GM18907 (cell line): ENCODE data around the gene PITPNM2.

Source experiments
- ATAC-seq: cut with Tn5 transposase; IDR thresholded peaks from one replicate; pipeline ENCODE4 v1.9.1; 2021; ENCODE audit warnings: mild to moderate bottlenecking, moderate library complexity; ENCODE audit not compliant: unreplicated experiment

The PITPNM2 gene

GRCh38 chr12:123145211-123145610 lies 5.7 kb downstream of the PITPNM2 start:
- no peak for ATAC-seq

GRCh38 chr12:123143736-123144461 lies 7.0 kb downstream of the PITPNM2 start:
- ATAC-seq, result no peak

DNA sequence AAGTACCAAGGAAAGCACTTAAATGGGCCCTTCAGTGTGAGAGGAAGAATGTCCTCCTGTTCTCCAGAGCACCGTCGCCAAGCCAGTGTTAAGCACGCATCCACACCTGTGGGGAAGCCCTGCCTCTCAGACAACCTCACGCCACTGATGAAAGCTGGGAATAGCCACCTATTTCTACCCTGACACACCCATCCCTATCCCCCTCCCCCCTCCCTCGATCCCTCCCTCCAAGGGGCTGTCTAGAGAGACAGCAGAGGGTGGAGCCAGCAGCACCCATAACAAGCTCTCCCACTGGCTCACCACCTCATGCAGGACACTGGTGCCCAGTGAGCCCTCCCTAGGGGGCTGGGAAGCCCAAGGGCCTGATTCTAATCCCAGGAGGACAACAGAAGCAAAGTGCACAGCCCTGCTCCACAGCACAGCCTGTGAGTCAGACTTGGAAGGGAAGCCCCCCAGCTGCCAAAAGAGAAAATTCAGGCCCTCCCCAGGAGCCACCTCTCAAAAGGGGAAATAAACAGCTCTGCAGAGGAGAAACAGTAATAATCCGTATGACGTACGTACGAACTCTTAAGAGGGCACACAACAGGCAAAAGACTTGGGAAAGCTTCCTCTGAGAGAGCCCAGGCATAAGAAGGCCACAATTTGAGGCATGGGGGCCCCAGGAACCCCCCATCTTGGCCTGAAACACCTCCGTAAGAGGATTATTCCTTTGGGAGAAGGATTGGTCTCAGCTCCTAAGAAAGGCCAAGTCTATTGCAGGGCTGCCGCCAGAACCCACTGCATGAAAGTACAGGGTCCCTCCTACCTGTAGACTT lies 7.8 kb downstream of the PITPNM2 start:
- no peak for ATAC-seq

- no peak for ATAC-seq
These were observed 8.4 kb downstream of the PITPNM2 start for GRCh38 chr12:123142518-123142840.

- ATAC-seq, result no peak
These were observed 9.0 kb downstream of the PITPNM2 start for GRCh38 chr12:123141615-123142517.

DNA sequence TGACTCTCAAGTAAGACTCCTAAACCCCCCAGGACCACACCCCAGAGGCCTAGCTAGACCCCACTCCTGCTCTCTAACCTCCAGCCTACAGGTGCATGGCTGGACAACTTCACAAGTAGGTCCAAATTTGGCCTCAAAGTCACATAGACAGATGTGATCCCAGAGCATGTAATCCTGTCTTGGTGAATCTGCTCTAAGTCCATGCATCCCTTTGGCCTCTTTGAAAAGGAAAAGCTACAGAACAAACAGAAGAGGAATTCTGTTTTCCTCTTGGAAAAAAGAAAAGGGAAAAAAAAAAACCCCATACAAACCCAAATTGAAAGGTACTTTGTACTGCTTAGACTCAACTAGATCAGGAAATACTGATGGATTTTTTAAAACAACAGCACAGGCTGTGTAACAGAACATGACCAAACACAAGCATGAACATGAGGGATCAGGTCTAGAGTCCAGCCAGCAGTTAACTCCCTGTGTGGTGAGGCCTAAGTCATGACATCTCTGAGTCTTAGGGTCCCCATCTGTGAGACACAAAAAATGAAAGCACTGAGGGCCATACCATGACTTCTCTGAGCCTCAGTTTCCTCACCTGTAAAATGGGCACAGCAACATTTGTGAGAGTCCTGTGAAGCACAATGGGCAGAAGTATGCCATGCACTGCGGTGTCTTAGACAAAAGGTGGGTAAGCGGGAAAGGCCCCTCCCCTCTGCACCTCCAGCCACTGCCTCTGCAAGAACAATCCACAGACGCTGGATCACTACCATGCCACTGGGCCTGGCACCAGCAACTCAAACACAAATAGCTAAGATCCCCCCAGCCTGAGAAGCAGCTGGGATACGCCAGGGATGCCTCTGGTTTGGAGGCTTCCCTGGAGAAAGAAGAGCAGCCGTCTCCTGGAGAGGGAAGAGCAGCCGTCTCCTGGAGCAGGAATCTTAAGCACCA lies 9.9 kb downstream of the PITPNM2 start:
- ATAC-seq, result no peak

GRCh38 chr12:123139926-123140675 lies 10.8 kb downstream of the PITPNM2 start:
- ATAC-seq, result no peak

DNA sequence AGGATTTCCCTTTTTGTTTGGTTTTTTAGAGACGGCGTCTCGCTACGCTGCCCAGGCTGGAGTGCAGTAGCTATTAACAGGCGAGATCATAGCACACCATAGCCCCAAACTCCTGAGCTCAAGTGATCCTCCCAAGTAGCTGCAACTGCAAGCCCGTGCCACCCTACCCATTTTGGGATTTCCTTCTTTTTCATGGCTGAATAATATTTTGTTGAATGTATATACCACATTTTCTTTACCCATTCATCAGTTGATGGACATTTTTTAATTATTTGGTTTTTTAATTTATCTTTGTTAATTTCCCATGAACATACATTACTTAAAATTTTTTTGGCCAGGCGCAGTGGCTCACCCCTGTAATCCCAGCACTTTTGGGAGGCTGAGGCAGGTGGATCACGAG lies 15.2 kb downstream of the PITPNM2 start:
- no peak for ATAC-seq

- no peak for ATAC-seq
These were observed 16.1 kb downstream of the PITPNM2 start for GRCh38 chr12:123134826-123135225.

- ATAC-seq, result no peak
These were observed 16.6 kb downstream of the PITPNM2 start for GRCh38 chr12:123134271-123134671.

GRCh38 chr12:123133701-123134100 lies 17.2 kb downstream of the PITPNM2 start:
- no peak for ATAC-seq

- ATAC-seq, result no peak
These were observed 17.8 kb downstream of the PITPNM2 start for GRCh38 chr12:123132951-123133619.

GRCh38 chr12:123131879-123132402 lies 18.9 kb downstream of the PITPNM2 start:
- ATAC-seq, result no peak

- ATAC-seq, result no peak
These were observed 19.5 kb downstream of the PITPNM2 start for GRCh38 chr12:123131291-123131832.

DNA sequence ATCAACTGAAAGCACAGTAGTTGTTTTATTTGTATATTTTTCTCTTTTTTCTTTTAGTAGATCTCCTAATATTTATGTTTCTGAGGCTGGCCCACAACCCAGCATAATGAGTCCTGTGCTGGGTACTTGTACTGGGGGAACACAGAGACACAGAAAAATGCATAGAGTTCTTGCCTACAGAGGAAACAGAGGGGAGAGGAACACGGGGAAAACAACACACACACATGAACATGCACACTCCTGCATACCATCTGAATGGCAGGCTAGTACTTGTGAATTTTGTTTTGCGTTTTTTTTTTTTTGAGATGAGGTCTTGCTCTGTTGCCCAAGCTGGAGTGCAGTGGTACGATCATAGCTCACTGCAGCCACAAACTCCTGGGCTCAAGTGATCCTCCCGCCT lies 21.3 kb downstream of the PITPNM2 start:
- ATAC-seq, result no peak

- ATAC-seq, result no peak
These were observed 23.8 kb downstream of the PITPNM2 start for GRCh38 chr12:123127182-123127495.

DNA sequence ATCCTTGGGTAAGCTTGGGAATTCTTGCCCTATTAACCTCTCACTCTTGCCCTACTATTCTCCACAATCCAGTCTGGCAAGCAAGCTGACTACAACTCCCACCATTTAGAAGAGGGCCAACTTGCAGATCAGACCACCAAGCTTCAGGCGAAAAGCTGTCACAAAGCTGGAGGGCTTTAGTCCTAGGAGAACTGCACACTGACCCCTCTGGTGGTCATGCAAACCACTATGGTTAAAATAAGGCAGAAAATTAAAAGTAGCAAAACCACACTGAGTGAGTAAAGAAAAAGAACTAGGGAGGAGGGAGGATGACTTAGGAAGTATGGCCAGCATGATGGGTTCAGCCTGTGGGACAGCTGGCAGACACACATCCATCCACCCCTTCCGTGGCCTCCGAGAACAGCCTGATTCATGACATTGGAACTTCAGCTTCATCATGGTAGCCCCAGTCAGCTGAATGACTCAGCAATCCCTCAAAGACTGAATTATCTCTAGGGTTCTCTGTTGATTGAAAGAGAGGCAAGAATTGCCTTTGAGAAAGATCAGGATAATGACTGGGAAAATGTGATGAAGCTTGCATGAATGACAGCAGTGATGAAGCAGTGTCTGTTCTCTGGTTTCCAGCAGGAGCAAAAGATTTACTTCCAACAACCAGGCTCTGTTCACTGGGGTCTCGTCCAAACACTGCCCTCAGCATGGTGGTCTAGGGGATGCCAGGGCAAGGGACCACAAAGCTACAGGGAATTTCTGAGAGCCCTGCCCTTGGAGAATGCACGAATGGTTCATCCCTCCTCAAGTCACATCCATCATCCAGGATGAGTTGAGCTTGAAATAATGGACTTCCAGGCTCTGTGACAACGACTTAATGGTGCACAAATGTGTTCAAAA lies 24.4 kb downstream of the PITPNM2 start:
- no peak for ATAC-seq

DNA sequence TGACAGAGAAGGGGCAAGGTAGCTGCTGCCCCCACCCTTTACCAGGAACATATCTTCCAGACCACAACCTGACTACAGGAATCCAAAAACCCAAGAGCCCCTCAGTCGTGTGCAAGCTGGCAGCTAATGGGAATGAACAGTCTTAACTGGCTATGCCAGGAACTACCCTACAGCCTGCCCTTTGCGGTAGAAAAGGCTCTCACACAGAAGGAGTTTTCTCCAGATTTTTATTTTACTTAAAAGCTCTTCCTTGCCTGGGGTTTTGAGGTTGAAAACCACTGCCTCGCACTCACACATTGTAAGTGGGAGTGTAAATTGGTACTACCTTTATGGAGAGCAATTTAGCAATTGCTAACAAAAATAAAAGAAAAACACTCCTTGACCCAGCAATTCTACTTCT lies 28.3 kb downstream of the PITPNM2 start:
- no peak for ATAC-seq
